Smooth muscle cell of trachea (primary cell): Measurements from ENCODE around the gene GRAMD2A. TPM values are rescaled to one million over a fixed set of nuclear protein-coding genes. Genes with fewer than 3 reads are reported as not detected.

Source experiments
- total RNA-seq: library from RNA; depleted of rRNA; stranded (reverse); fragments of >200 nt; gene quantifications from 2 replicates; pipeline ENCODE4 v1.2.1, GENCODE V29; 2014

GRAMD2A gene
- total RNA-seq: 0.15 and 0.33 TPM in 2 replicates

DNA sequence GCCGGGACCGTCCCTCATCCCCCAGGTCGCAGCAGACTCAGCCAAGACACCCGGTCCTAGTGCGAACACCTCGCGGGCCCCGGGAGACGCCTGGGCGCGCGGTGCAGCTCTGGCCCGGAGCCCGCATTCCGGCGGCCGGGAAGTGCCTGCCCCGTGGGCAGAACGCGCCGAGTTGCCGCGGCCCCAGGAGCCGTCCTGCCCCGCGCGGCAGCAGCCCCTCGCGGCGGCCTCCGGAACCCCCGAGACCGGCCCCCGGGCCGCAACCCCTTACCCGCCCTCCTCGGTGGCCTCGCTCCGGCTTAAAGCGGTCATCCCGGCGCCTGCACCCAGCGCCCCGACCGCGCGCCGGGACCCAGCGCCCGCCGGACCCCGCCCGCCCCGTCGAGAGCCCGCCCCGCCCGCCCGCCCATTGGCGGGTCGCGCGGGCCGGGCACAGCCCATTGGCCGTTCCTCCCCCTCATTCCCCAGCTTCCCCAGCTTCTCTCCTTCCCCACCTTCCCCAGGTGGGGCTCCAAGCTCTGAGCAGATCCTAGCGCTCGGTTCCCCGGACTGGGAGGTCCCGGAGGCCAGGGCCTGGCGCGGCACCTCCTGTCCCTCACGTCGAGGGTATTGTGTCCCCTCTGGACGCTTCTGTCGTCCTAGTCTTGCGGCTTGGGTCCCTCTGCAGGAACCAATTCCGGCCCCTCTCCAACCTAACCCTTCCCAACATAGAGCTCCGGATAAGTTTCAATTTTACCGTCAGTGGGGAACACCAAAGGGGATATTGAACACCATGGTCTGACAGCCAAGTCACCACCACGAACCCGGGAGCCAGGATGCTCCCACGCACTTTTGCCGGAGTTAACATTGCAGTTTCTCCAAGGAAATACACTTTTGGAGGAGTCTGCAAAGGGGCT lies at the start of gene GRAMD2A:
Gene GRAMD2A, minus strand, starts transcription at position 328 of the 896 bp plus-strand sequence.

GRCh38 chr15:72231066-72231832 lies 33.7 kb upstream of the GRAMD2A start, which contains the start of gene PKM:
Gene PKM (minus strand): TSS chr15:72231190. CDS start chr15:72219097, 12,093 bp downstream.

DNA sequence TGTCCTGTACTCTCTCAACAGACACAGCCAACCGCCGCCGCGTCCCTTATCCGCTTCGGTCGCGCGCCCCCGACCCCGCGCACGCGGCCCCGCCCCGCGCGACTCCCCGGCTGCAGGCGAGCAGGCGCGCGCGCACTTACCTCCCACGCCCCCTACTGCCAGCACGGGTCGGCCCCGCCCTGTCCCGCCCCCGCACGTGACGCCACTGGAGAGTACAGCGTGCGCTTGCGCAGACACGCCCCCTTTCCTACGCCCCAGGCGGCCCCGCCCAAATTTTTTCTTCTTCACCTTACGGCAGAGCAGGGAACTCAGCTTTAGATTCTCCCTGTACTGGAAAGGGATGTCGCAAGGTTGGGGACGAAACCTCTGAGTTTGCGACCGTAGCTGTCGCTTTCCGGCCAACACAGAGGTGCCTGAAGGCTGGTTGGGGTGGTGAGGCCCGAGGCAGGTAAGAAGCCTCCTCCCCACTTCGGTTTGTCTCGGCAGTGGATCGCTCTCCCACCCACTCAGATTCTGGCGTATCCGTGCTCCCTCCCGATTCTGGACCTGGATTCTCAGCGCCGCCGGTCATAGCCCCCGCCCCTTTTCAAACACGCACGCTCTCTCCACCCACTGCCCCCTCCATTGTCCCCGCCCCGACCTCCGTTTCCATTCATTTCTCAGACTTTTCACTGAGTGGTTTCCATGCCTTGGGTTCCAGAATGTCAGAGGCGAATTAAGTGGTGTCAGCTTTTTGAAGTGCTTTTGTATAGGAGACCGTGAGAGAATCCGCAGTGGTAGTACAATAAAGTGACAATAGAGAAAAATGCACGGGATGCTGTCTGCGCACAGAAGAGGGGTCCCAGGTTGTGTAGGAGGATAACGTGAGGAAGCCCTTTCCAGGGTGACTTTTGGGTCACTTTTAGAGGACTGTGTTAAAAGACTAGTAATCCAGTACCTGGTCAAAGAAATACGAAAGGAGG lies 79.3 kb downstream of the GRAMD2A start, which contains the start of the genes MYO9A and SENP8:
Gene MYO9A, minus strand, starts transcription at position 134 of the 962 bp plus-strand sequence. CDS start 71,587 bp downstream, outside the sequence.
Gene SENP8, plus strand, starts transcription at position 387 of the 962 bp plus-strand sequence. CDS start 21,221 bp downstream, outside the sequence.

Other genes with a start within 250 kb of the GRAMD2A start
- 43.7 and 59.1 TPM in 2 replicates for gene MYO9A, start 79.6 kb downstream of the GRAMD2A start, total RNA-seq
- gene SENP8, start 79.4 kb downstream of the GRAMD2A start, total RNA-seq: 3.3 and 4.4 TPM in 2 replicates
- gene PKM, start 33.4 kb upstream of the GRAMD2A start, total RNA-seq: 2,305 and 2,540 TPM in 2 replicates
- 23.3 and 24.3 TPM in 2 replicates for gene PARP6, start 74.8 kb upstream of the GRAMD2A start, total RNA-seq
- gene CELF6, start 122.4 kb upstream of the GRAMD2A start, total RNA-seq: 0.15 and 0.17 TPM in 2 replicates
- 65.7 and 98.2 TPM in 2 replicates for gene HEXA, start 178.2 kb upstream of the GRAMD2A start, total RNA-seq
- not detected in 2 replicates for gene TMEM202, start 200.5 kb upstream of the GRAMD2A start, total RNA-seq